K562 (cell line): ENCODE results near the gene ZBTB20. TPM values are rescaled to one million over a fixed set of nuclear protein-coding genes. Genes with fewer than 3 reads are reported as not detected.

Experiments
- ARHGAP35 ChIP-seq: fragments of 450-650 bp; IDR thresholded peaks from 2 replicates; pipeline ENCODE4 v1.6.1; 2018; ENCODE audit not compliant: partially characterized antibody
- FOSL1 ChIP-seq: fragments of 200-800 bp; sonication (Bioruptor generic); conservative IDR thresholded peaks from 2 replicates; pipeline ENCODE4 v1.6.1; 2016; ENCODE audit warnings: missing genetic modification characterization, missing compliant biosample characterization
- HDAC1 ChIP-seq, 2 experiments: fragments of 450-650 bp; IDR thresholded peaks; 2 replicates each; pipeline ENCODE4 v1.6.1; 2016 to 2017; ENCODE audit warnings: inconsistent platforms in 1 of 2, mild to moderate bottlenecking in 1 of 2, moderate library complexity in 1 of 2
- MBD2 ChIP-seq: sonication (generic); IDR thresholded peaks from 2 replicates; pipeline ENCODE4 v1.6.1; 2016; ENCODE audit warnings: low read depth, borderline replicate concordance
- NONO ChIP-seq, 2 experiments: fragments of 200-400 bp in 1 of 2; fragments of 450-650 bp in 1 of 2; formaldehyde crosslinking in 1 of 2; IDR thresholded peaks; 2 replicates each; pipeline ENCODE4 v1.6.1; 2017; ENCODE audit warnings: low read depth in 2 of 2, mild to moderate bottlenecking in 2 of 2, moderate library complexity in 2 of 2, low read length in 1 of 2
- PHF20 ChIP-seq: fragments of 450-650 bp; IDR thresholded peaks from 2 replicates; pipeline ENCODE4 v1.6.1; 2018; ENCODE audit not compliant: partially characterized antibody
- POLR2AphosphoS5 ChIP-seq: IDR thresholded peaks from 2 replicates; pipeline ENCODE4 v1.6.1; 2011; ENCODE audit warnings: mild to moderate bottlenecking, low read depth, low read length, moderate library complexity; ENCODE audit not compliant: control insufficient read depth, insufficient read depth
- POLR2B ChIP-seq: fragments of 450-650 bp; IDR thresholded peaks from 2 replicates; pipeline ENCODE4 v1.6.1; 2018; ENCODE audit warnings: low read depth; ENCODE audit not compliant: partially characterized antibody
- POLR2G ChIP-seq: fragments of 200-400 bp; formaldehyde crosslinking; IDR thresholded peaks from 2 replicates; pipeline ENCODE4 v1.6.1; 2017; ENCODE audit warnings: low read depth, mild to moderate bottlenecking, antibody characterized with exemption, low read length, moderate library complexity
- RCOR1 ChIP-seq, 2 experiments: IDR thresholded peaks; 2 replicates each; pipeline ENCODE4 v1.6.1; 2012; ENCODE audit warnings: low read depth in 2 of 2, low read length in 2 of 2, borderline replicate concordance in 1 of 2, improper control_type of control experiment in 1 of 2
- SIX5 ChIP-seq, 2 experiments: IDR thresholded peaks; 2 replicates each; pipeline ENCODE4 v1.6.1; 2011; ENCODE audit warnings: low read length in 2 of 2, borderline replicate concordance in 1 of 2, low read depth in 1 of 2, mild to moderate bottlenecking in 1 of 2, moderate library complexity in 1 of 2; ENCODE audit not compliant: insufficient read depth in 1 of 2
- SP2 ChIP-seq: IDR thresholded peaks from 2 replicates; pipeline ENCODE4 v1.6.1; 2011; ENCODE audit warnings: mild to moderate bottlenecking, low read depth, low read length, moderate library complexity; ENCODE audit not compliant: poor library complexity, severe bottlenecking; ENCODE audit errors: extremely low read depth
- ZNF408 ChIP-seq: fragments of 250-450 bp; sonication (Bioruptor Pico); IDR thresholded peaks from 2 replicates; pipeline ENCODE4 v1.4.0; 2020; ENCODE audit warnings: low read depth, mild to moderate bottlenecking, moderate library complexity
- polyA plus RNA-seq, 8 experiments: library from polyadenylated mRNA; depleted of rRNA in 4 of 8; stranded (reverse) in 5 of 8; unstranded in 3 of 8; fragments of >200 nt; fragmentation: Nextera tagmentation in 2 of 8; fragmentation: Illumina TruSeq in 1 of 8; extraction: Ambion mirVana in 2 of 8; extraction: Trizol in 1 of 8; gene quantifications; 2 replicates each; pipeline versions ENCODE4 v1.2.1 to v1.2.3, GENCODE V29; 2011 to 2014; ENCODE audit warnings: inconsistent platforms in 1 of 8, missing spikeins in 1 of 8
- total RNA-seq, 7 experiments: library from RNA; depleted of rRNA in 6 of 7; stranded (reverse); fragments of >200 nt in 6 of 7; fragmentation: Illumina TruSeq in 2 of 7; extraction: Trizol in 2 of 7; gene quantifications; 2 replicates each; pipeline versions ENCODE4 v1.2.1 to v1.2.3, GENCODE V29; 2011 to 2021; ENCODE audit warnings: low replicate concordance in 1 of 7
- TF ChIP-seq, protein P1 (sequence below): IDR thresholded peaks from 2 replicates; pipeline ENCODE4 v1.6.1; 2012; ENCODE audit warnings: low read depth, low read length, improper control_type of control experiment, borderline replicate concordance
- TF ChIP-seq, protein P2 (sequence below), 2 experiments: IDR thresholded peaks; 2 replicates each; pipeline ENCODE4 v1.6.1; 2012; ENCODE audit warnings: improper control_type of control experiment in 2 of 2, low read depth in 2 of 2, low read length in 2 of 2, borderline replicate concordance in 1 of 2
- TF ChIP-seq, protein P3 (sequence below): fragments of 200-800 bp; sonication (Bioruptor generic); IDR thresholded peaks from 2 replicates; pipeline ENCODE4 v1.6.1; 2016; ENCODE audit warnings: missing genetic modification characterization, missing compliant biosample characterization

The ZBTB20 gene
- total and polyA plus RNA-seq, 9 of the 15 experiments (the other 6 are each of a cell fraction or from before 2014, with no cell fraction given): 0.17 to 1.7 (median 0.45) TPM

DNA sequence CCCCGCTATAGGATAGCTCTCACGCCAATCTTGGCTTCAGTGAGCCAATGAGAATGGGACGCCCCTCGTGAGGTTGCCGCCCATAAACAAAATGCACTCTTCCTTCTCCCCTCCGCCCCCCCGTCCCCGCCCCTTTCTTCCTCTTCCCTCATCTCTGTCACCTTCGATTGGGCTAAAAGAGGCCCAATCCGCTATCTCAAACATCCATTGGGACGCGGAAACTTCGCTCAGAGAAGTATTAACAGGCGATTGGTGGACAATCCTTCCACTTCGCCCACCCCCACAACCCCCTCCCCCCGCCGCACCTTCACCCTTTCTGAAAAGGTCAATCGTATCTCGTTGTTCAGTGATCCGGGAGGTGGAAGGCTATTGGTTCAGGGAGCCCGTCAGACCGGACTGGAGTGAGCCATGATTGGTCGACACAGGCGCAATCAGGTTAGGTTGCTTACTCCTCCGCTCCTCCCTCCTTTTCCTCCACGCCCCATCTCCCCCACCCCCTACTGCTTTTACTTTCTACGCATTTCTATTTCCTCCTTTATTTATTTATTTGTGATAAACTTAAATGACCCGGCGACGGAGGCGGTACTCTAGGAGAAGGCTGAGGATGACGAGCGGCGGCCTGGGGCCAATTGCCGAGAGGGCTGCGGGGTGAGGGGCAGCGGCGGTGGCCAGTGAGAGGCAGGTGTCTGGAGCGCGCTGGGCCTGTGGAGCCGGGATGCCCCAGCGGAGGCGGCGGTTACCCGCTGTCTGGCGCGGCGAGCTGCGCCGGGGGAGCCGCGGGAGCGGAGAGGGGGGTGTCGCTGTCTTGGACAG, 447 bp upstream of the ZBTB20 start (continued):
- TF ChIP-seq, protein P1, sequence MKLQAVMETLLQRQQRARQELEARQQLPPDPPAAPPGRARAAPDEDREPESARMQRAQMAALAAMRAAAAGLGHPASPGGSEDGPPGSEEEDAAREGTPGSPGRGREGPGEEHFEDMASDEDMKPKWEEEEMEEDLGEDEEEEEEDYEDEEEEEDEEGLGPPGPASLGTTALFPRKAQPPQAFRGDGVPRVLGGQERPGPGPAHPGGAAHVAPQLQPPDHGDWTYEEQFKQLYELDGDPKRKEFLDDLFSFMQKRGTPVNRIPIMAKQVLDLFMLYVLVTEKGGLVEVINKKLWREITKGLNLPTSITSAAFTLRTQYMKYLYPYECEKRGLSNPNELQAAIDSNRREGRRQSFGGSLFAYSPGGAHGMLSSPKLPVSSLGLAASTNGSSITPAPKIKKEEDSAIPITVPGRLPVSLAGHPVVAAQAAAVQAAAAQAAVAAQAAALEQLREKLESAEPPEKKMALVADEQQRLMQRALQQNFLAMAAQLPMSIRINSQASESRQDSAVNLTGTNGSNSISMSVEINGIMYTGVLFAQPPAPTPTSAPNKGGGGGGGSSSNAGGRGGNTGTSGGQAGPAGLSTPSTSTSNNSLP: peak; percentile 53; the same call in 1 of the 2 replicates
- TF ChIP-seq HDAC1 (IDR thresholded peaks at IDR 0.05) (peak in 1 of 2 experiments; percentile 55; a peak in 2 of 4 replicates), MBD2 (peak; percentile 84; the same call in 1 of the 2 replicates), ZNF408 (CRISPR knock-in tag) (no peak), SIX5 (IDR thresholded peaks at IDR 0.05; ENCODE audit: borderline replicate concordance in 1 of 2, insufficient read depth in 1 of 2, low read depth in 1 of 2, low read length in 2 of 2) (no peak), RCOR1 (IDR thresholded peaks at IDR 0.05; ENCODE audit: borderline replicate concordance in 1 of 2, low read depth in 2 of 2, low read length in 2 of 2) (no peak), POLR2G (peak; percentile 90), PHF20 (peak; percentile 23), NONO (IDR thresholded peaks at IDR 0.05; ENCODE audit: low read depth in 2 of 2, low read length in 1 of 2) (0 out of 4 replicates have a peak, but pooled peaks of 1 of the 2 experiments have one; percentile 19), POLR2B (peak; percentile 72), FOSL1 (tag) (peak; percentile 26; the same call in 1 of the 2 replicates), SP2 (peak; percentile 65), POLR2AphosphoS5 (no peak), ARHGAP35 (no peak)
- TF ChIP-seq, protein P2, sequence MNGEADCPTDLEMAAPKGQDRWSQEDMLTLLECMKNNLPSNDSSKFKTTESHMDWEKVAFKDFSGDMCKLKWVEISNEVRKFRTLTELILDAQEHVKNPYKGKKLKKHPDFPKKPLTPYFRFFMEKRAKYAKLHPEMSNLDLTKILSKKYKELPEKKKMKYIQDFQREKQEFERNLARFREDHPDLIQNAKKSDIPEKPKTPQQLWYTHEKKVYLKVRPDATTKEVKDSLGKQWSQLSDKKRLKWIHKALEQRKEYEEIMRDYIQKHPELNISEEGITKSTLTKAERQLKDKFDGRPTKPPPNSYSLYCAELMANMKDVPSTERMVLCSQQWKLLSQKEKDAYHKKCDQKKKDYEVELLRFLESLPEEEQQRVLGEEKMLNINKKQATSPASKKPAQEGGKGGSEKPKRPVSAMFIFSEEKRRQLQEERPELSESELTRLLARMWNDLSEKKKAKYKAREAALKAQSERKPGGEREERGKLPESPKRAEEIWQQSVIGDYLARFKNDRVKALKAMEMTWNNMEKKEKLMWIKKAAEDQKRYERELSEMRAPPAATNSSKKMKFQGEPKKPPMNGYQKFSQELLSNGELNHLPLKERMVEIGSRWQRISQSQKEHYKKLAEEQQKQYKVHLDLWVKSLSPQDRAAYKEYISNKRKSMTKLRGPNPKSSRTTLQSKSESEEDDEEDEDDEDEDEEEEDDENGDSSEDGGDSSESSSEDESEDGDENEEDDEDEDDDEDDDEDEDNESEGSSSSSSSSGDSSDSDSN (IDR thresholded peaks at IDR 0.05; ENCODE audit: borderline replicate concordance in 1 of 2, low read depth in 2 of 2, low read length in 2 of 2): peak in 1 of 2 experiments; percentile 27; a peak in 1 of 4 replicates
- TF ChIP-seq, protein P3, sequence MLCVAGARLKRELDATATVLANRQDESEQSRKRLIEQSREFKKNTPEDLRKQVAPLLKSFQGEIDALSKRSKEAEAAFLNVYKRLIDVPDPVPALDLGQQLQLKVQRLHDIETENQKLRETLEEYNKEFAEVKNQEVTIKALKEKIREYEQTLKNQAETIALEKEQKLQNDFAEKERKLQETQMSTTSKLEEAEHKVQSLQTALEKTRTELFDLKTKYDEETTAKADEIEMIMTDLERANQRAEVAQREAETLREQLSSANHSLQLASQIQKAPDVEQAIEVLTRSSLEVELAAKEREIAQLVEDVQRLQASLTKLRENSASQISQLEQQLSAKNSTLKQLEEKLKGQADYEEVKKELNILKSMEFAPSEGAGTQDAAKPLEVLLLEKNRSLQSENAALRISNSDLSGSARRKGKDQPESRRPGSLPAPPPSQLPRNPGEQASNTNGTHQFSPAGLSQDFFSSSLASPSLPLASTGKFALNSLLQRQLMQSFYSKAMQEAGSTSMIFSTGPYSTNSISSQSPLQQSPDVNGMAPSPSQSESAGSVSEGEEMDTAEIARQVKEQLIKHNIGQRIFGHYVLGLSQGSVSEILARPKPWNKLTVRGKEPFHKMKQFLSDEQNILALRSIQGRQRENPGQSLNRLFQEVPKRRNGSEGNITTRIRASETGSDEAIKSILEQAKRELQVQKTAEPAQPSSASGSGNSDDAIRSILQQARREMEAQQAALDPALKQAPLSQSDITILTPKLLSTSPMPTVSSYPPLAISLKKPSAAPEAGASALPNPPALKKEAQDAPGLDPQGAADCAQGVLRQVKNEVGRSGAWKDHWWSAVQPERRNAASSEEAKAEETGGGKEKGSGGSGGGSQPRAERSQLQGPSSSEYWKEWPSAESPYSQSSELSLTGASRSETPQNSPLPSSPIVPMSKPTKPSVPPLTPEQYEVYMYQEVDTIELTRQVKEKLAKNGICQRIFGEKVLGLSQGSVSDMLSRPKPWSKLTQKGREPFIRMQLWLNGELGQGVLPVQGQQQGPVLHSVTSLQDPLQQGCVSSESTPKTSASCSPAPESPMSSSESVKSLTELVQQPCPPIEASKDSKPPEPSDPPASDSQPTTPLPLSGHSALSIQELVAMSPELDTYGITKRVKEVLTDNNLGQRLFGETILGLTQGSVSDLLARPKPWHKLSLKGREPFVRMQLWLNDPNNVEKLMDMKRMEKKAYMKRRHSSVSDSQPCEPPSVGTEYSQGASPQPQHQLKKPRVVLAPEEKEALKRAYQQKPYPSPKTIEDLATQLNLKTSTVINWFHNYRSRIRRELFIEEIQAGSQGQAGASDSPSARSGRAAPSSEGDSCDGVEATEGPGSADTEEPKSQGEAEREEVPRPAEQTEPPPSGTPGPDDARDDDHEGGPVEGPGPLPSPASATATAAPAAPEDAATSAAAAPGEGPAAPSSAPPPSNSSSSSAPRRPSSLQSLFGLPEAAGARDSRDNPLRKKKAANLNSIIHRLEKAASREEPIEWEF (CRISPR knock-in tag): no peak
